K562 (cell line): ENCODE measurements around the gene KRTAP3-3. TPM values are rescaled to one million over a fixed set of nuclear protein-coding genes. Genes with fewer than 3 reads are reported as not detected.

Experiments
- ATAC-seq: fragments of 200-7000 bp; cut with Tn5 transposase; 3 replicates; pipeline ENCODE4 v1.9.1; 2020; ENCODE audit warnings: moderate library complexity
- BruUV-seq: library from RNA; stranded (reverse); fragments of 400-500 nt; replicated peaks from 2 replicates; lab custom pipeline; 2021; lab: Mats Ljungman, UMichigan
- CTCF ChIA-PET: fragments of 300-600 bp; formaldehyde crosslinking; extraction: SDS; loops from one replicate; lab custom pipeline; 2021; ENCODE audit warnings: low intra/inter-chr PET ratio; lab: Yijun Ruan, JAX
- POLR2A ChIA-PET: fragments of 300-600, 350-650 bp; sonication (Branson Sonifier 250); formaldehyde crosslinking; extraction: SDS; loops from one replicate; lab custom pipeline; 2021; ENCODE audit warnings: antibody characterized with exemption, inconsistent platforms; lab: Yijun Ruan, JAX
- DNase-seq, 4 experiments: peaks; one replicate each; pipeline versions ENCODE4 v3.0.0 to v3.0.0-alpha.2; 2011 to 2018; ENCODE audit warnings: low spot score in 3 of 4, mixed read lengths in 3 of 4; ENCODE audit errors: extremely low read depth in 1 of 4
- FAIRE-seq: peaks from 2 replicates; lab custom pipeline; 2011; peaks lifted over from hg19 to GRCh38; lab: Jason Lieb, UNC
- H2AFZ ChIP-seq: 2 replicates; pipeline ENCODE4 v1.6.0; 2011; ENCODE audit warnings: low read depth, low read length, control low read depth, inconsistent platforms
- H3K27ac ChIP-seq: fragments of 200-600 bp; 3 replicates; pipeline ENCODE4 v1.8.0; 2011; ENCODE audit warnings: low read depth, mild to moderate bottlenecking, control low read depth, inconsistent platforms, low read length, moderate library complexity, mixed read lengths; ENCODE audit errors: extremely low read depth
- H3K27me3 ChIP-seq, 2 experiments: fragments of 300-600 bp in 1 of 2; 2 replicates in 1 of 2; 3 replicates in 1 of 2; pipeline versions ENCODE4 v1.6.0 to v1.8.0; 2011; ENCODE audit warnings: inconsistent platforms in 2 of 2, low read length in 2 of 2, mild to moderate bottlenecking in 1 of 2, mixed read lengths in 1 of 2, moderate library complexity in 1 of 2; ENCODE audit not compliant: control insufficient read depth in 2 of 2, insufficient read depth in 2 of 2
- H3K36me3 ChIP-seq: fragments of 300-600 bp; 3 replicates; pipeline ENCODE4 v1.8.0; 2011; ENCODE audit warnings: mild to moderate bottlenecking, low read length, inconsistent platforms; ENCODE audit not compliant: control insufficient read depth, insufficient read depth
- H3K4me1 ChIP-seq, 2 experiments: fragments of 200-600 bp in 1 of 2; replicated peaks in 1 of 2; 2 replicates in 1 of 2; 3 replicates in 1 of 2; pipeline versions ENCODE4 v1.5.1 to v1.8.0; 2011; ENCODE audit warnings: inconsistent platforms in 2 of 2, low read length in 2 of 2, mild to moderate bottlenecking in 1 of 2, mixed read lengths in 1 of 2, moderate library complexity in 1 of 2; ENCODE audit not compliant: control insufficient read depth in 2 of 2, insufficient read depth in 2 of 2
- H3K4me2 ChIP-seq: 2 replicates; pipeline ENCODE4 v1.6.1; 2011; ENCODE audit warnings: low read length, control low read depth, inconsistent platforms, mixed read lengths; ENCODE audit not compliant: insufficient read depth
- H3K4me3 ChIP-seq: fragments of 200-600 bp; sonication (generic), shearing (Covaris generic); 2 replicates; pipeline ENCODE4 v1.5.1; 2016; ENCODE audit warnings: control low read depth, inconsistent platforms
- H3K79me2 ChIP-seq: fragments of 200-600 bp; 3 replicates; pipeline ENCODE4 v1.8.0; 2011; ENCODE audit warnings: low read length, inconsistent platforms; ENCODE audit not compliant: control insufficient read depth, insufficient read depth
- H3K9ac ChIP-seq, 2 experiments: 2 replicates each; pipeline versions ENCODE4 v1.6.0 to v1.6.1; 2011; ENCODE audit warnings: low read depth in 2 of 2, low read length in 2 of 2, control low read depth in 1 of 2, inconsistent platforms in 1 of 2, mild to moderate bottlenecking in 1 of 2, mixed read lengths in 1 of 2; ENCODE audit not compliant: insufficient read depth in 1 of 2
- H3K9me1 ChIP-seq: one replicate; pipeline ENCODE4 v1.6.0; 2011; ENCODE audit warnings: inconsistent platforms, mild to moderate bottlenecking, low read length, moderate library complexity; ENCODE audit not compliant: control insufficient read depth, insufficient read depth
- H3K9me3 ChIP-seq: replicated peaks from 2 replicates; pipeline ENCODE4 v1.5.1; 2011; ENCODE audit warnings: low read depth, low read length, inconsistent platforms; ENCODE audit not compliant: control insufficient read depth, insufficient read depth
- H4K20me1 ChIP-seq: replicated peaks from 2 replicates; pipeline ENCODE4 v1.6.1; 2011; ENCODE audit warnings: low read length, inconsistent platforms, mixed read lengths; ENCODE audit not compliant: control insufficient read depth, insufficient read depth
- CAMTA2 ChIP-seq: fragments of 250-450 bp; sonication (Bioruptor Pico); conservative IDR thresholded peaks from 2 replicates; pipeline ENCODE4 v1.5.1; 2022
- HDAC6 ChIP-seq: IDR thresholded peaks from 2 replicates; pipeline ENCODE4 v1.6.1; 2012; ENCODE audit warnings: low read depth, mild to moderate bottlenecking, control low read depth, inconsistent platforms, low read length, moderate library complexity
- WGBS: fragments of 100-300 bp; shearing (Covaris generic); methylation state at CpG from one replicate; pipeline ENCODE4 v1.1.6; 2016; ENCODE audit warnings: low coverage, mixed read lengths; ENCODE audit not compliant: insufficient coverage; ENCODE audit errors: missing lambda C conversion rate; 5-methylcytosine and 5-hydroxymethylcytosine counted together
- in situ Hi-C: fragments of 300-500 bp; cut with MboI; formaldehyde crosslinking; loops from 4 replicates; pipeline ENCODE4 v1.15.0; 2018; ENCODE audit warnings: inconsistent platforms, mixed read lengths
- intact Hi-C: fragments of 100-400 bp; cut with micrococcal nuclease; formaldehyde crosslinking; loops from 2 replicates; pipeline ENCODE4 v1.14.2; 2022
- polyA plus RNA-seq, 8 experiments: library from polyadenylated mRNA; depleted of rRNA in 4 of 8; stranded (reverse) in 5 of 8; unstranded in 3 of 8; fragments of >200 nt; fragmentation: Nextera tagmentation in 2 of 8; fragmentation: Illumina TruSeq in 1 of 8; extraction: Ambion mirVana in 2 of 8; extraction: Trizol in 1 of 8; gene quantifications; 2 replicates each; pipeline versions ENCODE4 v1.2.1 to v1.2.3, GENCODE V29; 2011 to 2014; ENCODE audit warnings: inconsistent platforms in 1 of 8, missing spikeins in 1 of 8
- small RNA-seq: library from RNA; depleted of rRNA; stranded (forward); fragments of <200 nt; gene quantifications from one replicate; pipeline ENCODE3, GENCODE V24; 2014
- total RNA-seq, 7 experiments: library from RNA; depleted of rRNA in 6 of 7; stranded (reverse); fragments of >200 nt in 6 of 7; fragmentation: Illumina TruSeq in 2 of 7; extraction: Trizol in 2 of 7; gene quantifications; 2 replicates each; pipeline versions ENCODE4 v1.2.1 to v1.2.3, GENCODE V29; 2011 to 2021; ENCODE audit warnings: low replicate concordance in 1 of 7

KRTAP3-3 gene
- total and polyA plus RNA-seq, 9 of the 15 experiments (the other 6 are each of a cell fraction or from before 2014, with no cell fraction given) = not detected

GRCh38 chr17:40944531-40944930, 49.4 kb downstream of the KRTAP3-3 start:
- CTCF ChIA-PET = no interaction called here
- no TSS peak for BruUV-seq

More at GRCh38 chr17:40944531-40944930, 49.4 kb downstream of the KRTAP3-3 start:
- Histone ChIP-seq H3K9me1 (no peaks in the 10 kb centered on the region), H3K9me3 (no peaks in the 10 kb centered on the region), H3K4me2 (no peak overlapping the region), H2AFZ (no peak overlapping the region), H3K27ac (no peak overlapping the region), H3K79me2 (no peaks in the 10 kb centered on the region), H4K20me1 (no peaks in the 10 kb centered on the region), H3K36me3 (no peaks in the 10 kb centered on the region), H3K4me1 (no peaks in the 10 kb centered on the region), H3K4me3 (no peak overlapping the region), H3K27me3 (peaks cover 2 to 7% of the 10 kb centered on the region in 2 experiments; a peak in 4 of 5 replicates), H3K9ac (no peak overlapping the region)
- DNase-seq (no peak), FAIRE-seq (peak; percentile 11), ATAC-seq (no peak)
- in situ Hi-C loops (no loop called here), intact Hi-C loops (no loop called here)
- POLR2A ChIA-PET = interaction anchor here (1.1 kb wide), 1 partner anchor 31 kb away, joined by 4 read pairs; no protein-coding TSS in a partner anchor
- TF ChIP-seq HDAC6 = no peak
- TF ChIP-seq CAMTA2 (CRISPR knock-in tag) = no peak
- WGBS = 0% methylated on average over 1 of the region's 1 CpG

Small RNAs within 50 kb of the gene (small RNA-seq; reads per million reads assigned to genes)
- gene KRTAP3-4P = not detected

Other genes with a start within 250 kb of the KRTAP3-3 start
Only the 7 nearest of the 36 such genes appear.
- not detected in 2 replicates for gene KRT39, start 27.2 kb downstream of the KRTAP3-3 start, total RNA-seq (2014; rRNA removed)
- gene KRT39, start 27.2 kb downstream of the KRTAP3-3 start, total RNA-seq (2014; rRNA removed; fragmentation: Illumina TruSeq; extraction: Trizol) = not detected in 2 replicates
- gene KRT39, start 27.2 kb downstream of the KRTAP3-3 start, total RNA-seq (2015; rRNA removed; fragmentation: Illumina TruSeq; extraction: Trizol) = not detected in 2 replicates
- gene KRT39, start 27.2 kb downstream of the KRTAP3-3 start, total RNA-seq (2021) = not detected in 2 replicates
- not detected in 2 replicates for gene KRT39, start 27.2 kb downstream of the KRTAP3-3 start, polyA plus RNA-seq (2011; rRNA removed)
- gene KRT39, start 27.2 kb downstream of the KRTAP3-3 start, polyA plus RNA-seq (2014; fragmentation: Illumina TruSeq; extraction: Trizol) = not detected in 2 replicates
- gene KRT39, start 27.2 kb downstream of the KRTAP3-3 start, polyA plus RNA-seq (2014; fragmentation: Nextera tagmentation; extraction: Ambion mirVana) = not detected
- not detected in 2 replicates for gene KRT39, start 27.2 kb downstream of the KRTAP3-3 start, polyA plus RNA-seq (2014; rRNA removed)
- not detected in 2 replicates for gene KRT40, start 9.8 kb downstream of the KRTAP3-3 start, total RNA-seq (2014; rRNA removed)
- not detected in 2 replicates for gene KRT40, start 9.8 kb downstream of the KRTAP3-3 start, total RNA-seq (2014; rRNA removed; fragmentation: Illumina TruSeq; extraction: Trizol)
- not detected in 2 replicates for gene KRT40, start 9.8 kb downstream of the KRTAP3-3 start, total RNA-seq (2015; rRNA removed; fragmentation: Illumina TruSeq; extraction: Trizol)
- gene KRT40, start 9.8 kb downstream of the KRTAP3-3 start, total RNA-seq (2021) = not detected in 2 replicates
- not detected in 2 replicates for gene KRT40, start 9.8 kb downstream of the KRTAP3-3 start, polyA plus RNA-seq (2011; rRNA removed)
- not detected in 2 replicates for gene KRT40, start 9.8 kb downstream of the KRTAP3-3 start, polyA plus RNA-seq (2014; fragmentation: Illumina TruSeq; extraction: Trizol)
- gene KRT40, start 9.8 kb downstream of the KRTAP3-3 start, polyA plus RNA-seq (2014; fragmentation: Nextera tagmentation; extraction: Ambion mirVana) = not detected
- not detected in 2 replicates for gene KRT40, start 9.8 kb downstream of the KRTAP3-3 start, polyA plus RNA-seq (2014; rRNA removed)
- not detected in 2 replicates for gene KRTAP3-2, start 5.7 kb upstream of the KRTAP3-3 start, total RNA-seq (2014; rRNA removed)
- not detected in 2 replicates for gene KRTAP3-2, start 5.7 kb upstream of the KRTAP3-3 start, total RNA-seq (2014; rRNA removed; fragmentation: Illumina TruSeq; extraction: Trizol)
- not detected in 2 replicates for gene KRTAP3-2, start 5.7 kb upstream of the KRTAP3-3 start, total RNA-seq (2015; rRNA removed; fragmentation: Illumina TruSeq; extraction: Trizol)
- gene KRTAP3-2, start 5.7 kb upstream of the KRTAP3-3 start, total RNA-seq (2021) = not detected in 2 replicates
- not detected in 2 replicates for gene KRTAP3-2, start 5.7 kb upstream of the KRTAP3-3 start, polyA plus RNA-seq (2011; rRNA removed)
- gene KRTAP3-2, start 5.7 kb upstream of the KRTAP3-3 start, polyA plus RNA-seq (2014; fragmentation: Illumina TruSeq; extraction: Trizol) = not detected in 2 replicates
- not detected for gene KRTAP3-2, start 5.7 kb upstream of the KRTAP3-3 start, polyA plus RNA-seq (2014; fragmentation: Nextera tagmentation; extraction: Ambion mirVana)
- not detected in 2 replicates for gene KRTAP3-2, start 5.7 kb upstream of the KRTAP3-3 start, polyA plus RNA-seq (2014; rRNA removed)
- gene KRTAP3-1, start 15.0 kb upstream of the KRTAP3-3 start, total RNA-seq (2014; rRNA removed) = not detected in 2 replicates
- gene KRTAP3-1, start 15.0 kb upstream of the KRTAP3-3 start, total RNA-seq (2014; rRNA removed; fragmentation: Illumina TruSeq; extraction: Trizol) = not detected in 2 replicates
- gene KRTAP3-1, start 15.0 kb upstream of the KRTAP3-3 start, total RNA-seq (2015; rRNA removed; fragmentation: Illumina TruSeq; extraction: Trizol) = not detected in 2 replicates
- gene KRTAP3-1, start 15.0 kb upstream of the KRTAP3-3 start, total RNA-seq (2021) = not detected in 2 replicates
- not detected in 2 replicates for gene KRTAP3-1, start 15.0 kb upstream of the KRTAP3-3 start, polyA plus RNA-seq (2011; rRNA removed)
- gene KRTAP3-1, start 15.0 kb upstream of the KRTAP3-3 start, polyA plus RNA-seq (2014; fragmentation: Illumina TruSeq; extraction: Trizol) = not detected in 2 replicates
- gene KRTAP3-1, start 15.0 kb upstream of the KRTAP3-3 start, polyA plus RNA-seq (2014; fragmentation: Nextera tagmentation; extraction: Ambion mirVana) = not detected
- not detected in 2 replicates for gene KRTAP3-1, start 15.0 kb upstream of the KRTAP3-3 start, polyA plus RNA-seq (2014; rRNA removed)
- gene KRTAP1-5, start 33.0 kb upstream of the KRTAP3-3 start, total RNA-seq (2014; rRNA removed) = not detected in 2 replicates
- gene KRTAP1-5, start 33.0 kb upstream of the KRTAP3-3 start, total RNA-seq (2014; rRNA removed; fragmentation: Illumina TruSeq; extraction: Trizol) = not detected in 2 replicates
- gene KRTAP1-5, start 33.0 kb upstream of the KRTAP3-3 start, total RNA-seq (2015; rRNA removed; fragmentation: Illumina TruSeq; extraction: Trizol) = not detected in 2 replicates
- gene KRTAP1-5, start 33.0 kb upstream of the KRTAP3-3 start, total RNA-seq (2021) = not detected in 2 replicates
- gene KRTAP1-5, start 33.0 kb upstream of the KRTAP3-3 start, polyA plus RNA-seq (2011; rRNA removed) = not detected in 2 replicates
- gene KRTAP1-5, start 33.0 kb upstream of the KRTAP3-3 start, polyA plus RNA-seq (2014; fragmentation: Illumina TruSeq; extraction: Trizol) = not detected in 2 replicates
- not detected for gene KRTAP1-5, start 33.0 kb upstream of the KRTAP3-3 start, polyA plus RNA-seq (2014; fragmentation: Nextera tagmentation; extraction: Ambion mirVana)
- not detected in 2 replicates for gene KRTAP1-5, start 33.0 kb upstream of the KRTAP3-3 start, polyA plus RNA-seq (2014; rRNA removed)
- not detected in 2 replicates for gene KRTAP1-4, start 36.0 kb upstream of the KRTAP3-3 start, total RNA-seq (2014; rRNA removed)
- gene KRTAP1-4, start 36.0 kb upstream of the KRTAP3-3 start, total RNA-seq (2014; rRNA removed; fragmentation: Illumina TruSeq; extraction: Trizol) = not detected in 2 replicates
- gene KRTAP1-4, start 36.0 kb upstream of the KRTAP3-3 start, total RNA-seq (2015; rRNA removed; fragmentation: Illumina TruSeq; extraction: Trizol) = not detected in 2 replicates
- gene KRTAP1-4, start 36.0 kb upstream of the KRTAP3-3 start, total RNA-seq (2021) = not detected in 2 replicates
- not detected in 2 replicates for gene KRTAP1-4, start 36.0 kb upstream of the KRTAP3-3 start, polyA plus RNA-seq (2011; rRNA removed)
- gene KRTAP1-4, start 36.0 kb upstream of the KRTAP3-3 start, polyA plus RNA-seq (2014; fragmentation: Illumina TruSeq; extraction: Trizol) = not detected in 2 replicates
- not detected for gene KRTAP1-4, start 36.0 kb upstream of the KRTAP3-3 start, polyA plus RNA-seq (2014; fragmentation: Nextera tagmentation; extraction: Ambion mirVana)
- not detected in 2 replicates for gene KRTAP1-4, start 36.0 kb upstream of the KRTAP3-3 start, polyA plus RNA-seq (2014; rRNA removed)
- not detected in 2 replicates for gene KRTAP1-3, start 40.7 kb upstream of the KRTAP3-3 start, total RNA-seq (2014; rRNA removed)
- not detected in 2 replicates for gene KRTAP1-3, start 40.7 kb upstream of the KRTAP3-3 start, total RNA-seq (2014; rRNA removed; fragmentation: Illumina TruSeq; extraction: Trizol)
- gene KRTAP1-3, start 40.7 kb upstream of the KRTAP3-3 start, total RNA-seq (2015; rRNA removed; fragmentation: Illumina TruSeq; extraction: Trizol) = not detected in 2 replicates
- not detected in 2 replicates for gene KRTAP1-3, start 40.7 kb upstream of the KRTAP3-3 start, total RNA-seq (2021)
- gene KRTAP1-3, start 40.7 kb upstream of the KRTAP3-3 start, polyA plus RNA-seq (2011; rRNA removed) = not detected in 2 replicates
- gene KRTAP1-3, start 40.7 kb upstream of the KRTAP3-3 start, polyA plus RNA-seq (2014; fragmentation: Illumina TruSeq; extraction: Trizol) = not detected in 2 replicates
- gene KRTAP1-3, start 40.7 kb upstream of the KRTAP3-3 start, polyA plus RNA-seq (2014; fragmentation: Nextera tagmentation; extraction: Ambion mirVana) = not detected
- gene KRTAP1-3, start 40.7 kb upstream of the KRTAP3-3 start, polyA plus RNA-seq (2014; rRNA removed) = not detected in 2 replicates